ENCODE measurements around the gene BANP.
"Not testable (repeated sequence)": the region's sequence is repeated elsewhere in the genome, so short reads cannot be mapped to it uniquely, and the experiment has no call there.

BANP gene

GRCh38 chr16:88089071-88089470 is 137.8 kb downstream of the BANP start:
- FAIRE-seq = not testable (repeated sequence)

DNA sequence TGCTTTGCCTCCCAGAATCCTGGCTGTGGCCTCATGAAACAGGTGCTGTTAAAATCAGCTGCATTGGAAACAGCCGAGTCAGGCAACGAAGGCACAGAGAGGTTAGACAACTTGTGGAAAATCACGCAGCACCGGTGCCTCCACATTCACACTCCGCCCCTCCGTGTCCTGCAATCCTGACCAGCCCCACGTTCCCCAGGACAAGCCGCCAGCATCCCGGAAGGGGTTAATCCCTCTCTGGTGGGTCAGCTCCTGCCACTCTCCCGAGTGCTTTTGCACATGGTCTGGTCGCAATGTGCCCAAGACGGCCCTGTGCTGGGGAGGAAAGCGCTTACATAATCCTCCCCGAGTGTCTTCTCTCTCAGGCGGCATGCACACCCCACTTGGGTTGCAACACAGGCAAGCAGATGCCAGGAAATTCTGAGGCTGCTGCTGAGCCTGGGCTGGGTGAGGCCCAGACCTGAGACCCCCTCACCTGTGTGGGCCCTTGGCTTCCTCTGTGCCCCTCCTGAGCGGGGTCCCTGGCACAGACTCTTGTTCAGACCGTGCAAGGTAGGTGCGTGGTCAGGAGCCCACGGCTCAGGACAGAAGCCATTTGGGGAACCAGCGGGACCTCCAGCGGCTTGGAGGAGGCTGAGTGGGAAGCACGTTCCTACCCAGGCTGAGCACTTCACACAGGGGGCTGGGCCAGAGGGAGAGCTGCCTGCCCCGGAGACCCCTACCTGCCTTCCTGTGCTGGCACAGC is 138.6 kb downstream of the BANP start:
- not testable (repeated sequence) for FAIRE-seq

DNA sequence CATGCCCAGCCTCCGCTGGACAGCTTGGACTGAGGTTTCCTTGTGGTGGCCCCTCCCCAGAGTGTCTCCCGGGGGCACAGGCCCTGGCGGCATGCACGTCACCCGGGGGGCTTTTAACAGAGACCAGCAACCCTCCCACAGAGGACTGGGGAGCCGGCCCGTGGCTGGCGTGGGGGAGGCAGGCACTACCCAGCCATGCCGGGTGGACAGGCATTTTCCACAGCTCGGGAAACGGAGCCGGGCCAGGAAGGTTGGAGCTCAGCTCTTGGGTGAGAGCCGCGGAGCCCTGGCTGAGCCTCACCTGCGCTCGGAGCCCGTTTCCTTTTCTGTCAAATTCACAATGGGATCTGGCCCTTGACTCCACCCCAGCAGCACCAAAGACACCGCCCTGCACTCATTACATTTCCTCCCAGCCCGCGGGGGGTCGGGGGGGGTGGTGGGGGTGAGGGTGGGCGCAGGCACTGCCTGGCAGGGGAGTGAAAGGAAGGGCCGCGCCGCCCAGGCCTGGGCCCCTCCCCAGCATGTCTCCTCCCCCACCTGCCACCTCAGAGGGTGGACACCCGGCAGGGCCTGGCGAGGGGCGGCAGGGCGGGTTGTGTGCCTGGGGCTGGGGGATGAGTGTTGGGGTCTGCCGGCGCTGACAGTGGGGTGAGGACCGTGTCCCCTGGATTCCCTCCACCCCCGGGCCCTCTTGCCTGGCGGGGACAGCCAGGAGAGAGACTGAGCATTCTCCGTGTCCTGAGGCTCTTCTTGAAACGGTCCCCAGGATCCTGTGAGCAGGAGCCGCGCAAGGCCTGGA is 139.3 kb downstream of the BANP start:
- not testable (repeated sequence) for FAIRE-seq

DNA sequence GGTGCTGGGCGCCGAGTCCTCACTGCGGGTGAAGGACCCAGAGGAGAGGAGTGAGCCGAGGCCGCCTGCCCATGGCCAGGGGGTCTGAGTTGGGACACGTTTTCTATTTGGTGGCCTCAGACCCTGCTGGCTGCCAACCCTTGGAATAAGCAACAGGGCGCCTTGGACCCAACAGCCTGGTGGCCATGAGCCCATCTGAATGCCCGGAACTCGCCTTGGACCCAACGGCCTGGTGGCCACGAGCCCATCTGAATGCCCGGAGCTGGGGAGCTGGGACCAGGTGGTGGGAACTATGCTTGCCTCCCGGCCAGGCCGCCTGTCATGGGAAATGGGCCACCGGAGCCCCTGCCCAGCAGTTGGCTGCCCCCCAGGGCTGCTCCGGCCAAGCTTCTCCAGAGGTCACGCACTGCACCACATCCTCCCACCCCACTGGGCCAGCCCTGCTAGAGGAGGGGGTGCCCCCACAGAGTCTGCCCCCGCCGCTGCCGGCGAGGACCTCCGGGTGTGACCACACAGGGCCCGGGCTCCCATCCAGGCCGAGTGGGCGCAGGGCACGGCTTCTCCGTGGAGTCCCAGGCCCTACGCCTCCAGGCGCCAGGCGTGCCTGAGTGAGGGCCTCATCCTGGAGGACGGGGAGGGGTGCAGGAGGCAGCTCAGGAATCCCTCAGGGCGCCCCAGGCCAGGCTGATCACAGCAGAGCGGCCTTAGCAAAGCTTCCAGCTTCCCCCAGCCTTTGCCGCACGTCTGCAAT is 140.2 kb downstream of the BANP start:
- not testable (repeated sequence) for FAIRE-seq

- FAIRE-seq = not testable (repeated sequence)
These were observed 140.7 kb downstream of the BANP start for GRCh38 chr16:88091972-88092302.

GRCh38 chr16:88092791-88093555 is 141.7 kb downstream of the BANP start:
- FAIRE-seq = not testable (repeated sequence)

DNA sequence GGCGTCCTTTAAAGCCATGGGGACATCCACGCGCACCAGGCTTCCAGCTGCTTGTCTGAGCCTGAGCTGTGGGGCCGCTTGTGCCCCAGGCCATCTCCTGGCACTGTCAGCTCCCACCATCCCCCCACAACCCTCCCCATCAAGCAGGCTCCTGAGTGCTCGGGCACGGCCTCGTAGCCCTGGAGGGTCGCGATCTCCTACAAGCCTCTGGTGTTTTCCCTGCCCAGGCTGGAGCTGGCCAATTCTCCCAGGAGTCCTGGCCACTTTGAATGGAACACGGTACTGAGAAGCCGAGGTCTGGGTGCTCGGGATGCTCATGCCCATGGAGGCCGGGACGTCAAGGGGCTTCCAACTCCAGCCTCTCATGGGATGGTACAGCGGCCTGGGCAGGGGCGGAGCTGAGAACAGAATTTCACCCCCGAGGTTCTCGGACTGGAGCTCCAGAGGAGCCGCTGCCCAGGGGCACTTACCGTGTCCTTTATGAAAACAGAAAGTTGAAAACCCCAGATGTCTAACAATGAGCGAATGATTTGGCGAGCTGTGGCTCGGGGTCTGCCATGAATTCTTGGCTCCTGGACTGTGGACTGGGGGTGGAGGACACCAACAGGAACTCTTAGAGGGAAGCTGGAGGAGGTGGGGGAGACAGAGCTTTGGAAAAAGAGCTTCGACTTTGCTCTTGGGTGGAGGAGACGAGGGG is 142.5 kb downstream of the BANP start:
- FAIRE-seq = not testable (repeated sequence)

DNA sequence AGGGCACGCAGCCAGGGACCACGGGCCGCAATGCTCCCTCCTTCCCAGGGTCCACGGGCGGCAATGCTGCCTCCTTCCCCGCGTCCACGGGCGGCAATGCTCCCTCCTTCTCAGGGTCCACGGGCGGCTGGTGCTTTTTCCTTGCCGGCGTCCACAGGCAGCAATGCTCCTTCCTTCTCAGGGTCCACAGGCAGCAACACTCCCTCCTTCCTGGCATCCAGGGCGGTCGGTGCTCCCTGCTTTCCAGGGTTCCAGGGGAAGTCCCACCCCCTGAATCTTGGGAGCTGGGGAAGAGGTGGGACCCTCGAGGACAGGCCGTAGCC is 143.0 kb downstream of the BANP start:
- FAIRE-seq = not testable (repeated sequence)

- not testable (repeated sequence) for FAIRE-seq
These were observed 143.7 kb downstream of the BANP start for GRCh38 chr16:88094900-88095299.

DNA sequence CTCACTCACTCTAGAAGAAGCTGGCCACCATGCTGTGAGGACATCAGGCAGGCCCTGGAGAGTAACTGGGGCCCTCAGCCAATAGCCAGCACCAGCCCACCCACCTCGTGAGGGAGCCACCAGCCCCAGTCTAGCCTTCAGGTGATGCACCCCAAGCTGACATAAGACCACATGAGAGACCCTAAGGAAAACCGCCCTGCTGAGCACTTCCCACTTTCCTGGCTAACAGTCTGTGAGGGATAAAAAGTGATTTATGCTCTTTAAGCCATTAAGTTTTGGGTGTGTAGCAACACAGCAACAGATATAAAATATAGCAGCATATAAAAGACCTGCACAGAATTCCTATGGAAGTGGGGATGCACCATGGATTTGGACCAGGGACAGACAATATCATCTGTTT is 145.4 kb downstream of the BANP start:
- not testable (repeated sequence) for FAIRE-seq

DNA sequence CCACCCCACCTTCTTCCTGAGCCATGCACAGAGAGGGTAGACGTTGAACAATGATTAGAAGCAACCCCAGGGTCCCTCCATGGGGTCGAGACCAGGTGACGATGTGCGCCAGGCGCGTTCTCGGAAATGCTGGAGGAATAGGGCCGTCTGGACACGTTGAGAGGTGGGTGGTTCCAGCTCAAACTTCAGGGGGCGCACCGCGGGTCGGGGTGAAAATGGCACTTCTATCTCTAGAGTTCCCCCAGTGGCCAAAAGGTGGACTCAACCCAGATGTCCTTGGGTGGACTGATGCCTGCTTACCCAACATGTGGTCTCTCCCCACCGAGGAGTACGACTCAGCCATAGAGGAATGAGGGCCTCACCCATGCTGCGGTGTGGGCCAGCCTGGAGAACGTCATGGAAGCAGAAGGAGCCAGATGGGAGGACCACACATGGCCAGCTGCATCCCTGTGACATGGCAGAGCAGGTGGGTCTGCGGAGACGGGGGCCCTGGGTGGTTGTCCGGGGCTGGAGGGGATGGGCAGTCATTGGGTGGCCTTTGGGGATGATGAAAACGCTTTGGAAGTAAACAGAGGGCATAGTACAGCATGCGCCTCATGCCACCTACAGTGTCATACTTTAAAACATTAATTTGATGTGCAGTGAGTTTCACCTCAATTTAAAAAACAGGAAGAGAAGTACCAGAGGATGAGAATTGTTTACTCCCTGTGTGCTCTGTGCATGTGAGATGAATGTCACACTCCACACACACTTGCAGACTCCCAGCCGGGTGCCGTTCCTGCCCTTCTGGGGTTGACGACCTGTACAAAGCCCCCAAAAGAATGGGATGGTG is 147.7 kb downstream of the BANP start:
- not testable (repeated sequence) for FAIRE-seq

GRCh38 chr16:88099563-88099890 is 148.3 kb downstream of the BANP start:
- no peak for FAIRE-seq

- not testable (repeated sequence) for FAIRE-seq
These were observed 148.7 kb downstream of the BANP start for GRCh38 chr16:88099956-88100355.

DNA sequence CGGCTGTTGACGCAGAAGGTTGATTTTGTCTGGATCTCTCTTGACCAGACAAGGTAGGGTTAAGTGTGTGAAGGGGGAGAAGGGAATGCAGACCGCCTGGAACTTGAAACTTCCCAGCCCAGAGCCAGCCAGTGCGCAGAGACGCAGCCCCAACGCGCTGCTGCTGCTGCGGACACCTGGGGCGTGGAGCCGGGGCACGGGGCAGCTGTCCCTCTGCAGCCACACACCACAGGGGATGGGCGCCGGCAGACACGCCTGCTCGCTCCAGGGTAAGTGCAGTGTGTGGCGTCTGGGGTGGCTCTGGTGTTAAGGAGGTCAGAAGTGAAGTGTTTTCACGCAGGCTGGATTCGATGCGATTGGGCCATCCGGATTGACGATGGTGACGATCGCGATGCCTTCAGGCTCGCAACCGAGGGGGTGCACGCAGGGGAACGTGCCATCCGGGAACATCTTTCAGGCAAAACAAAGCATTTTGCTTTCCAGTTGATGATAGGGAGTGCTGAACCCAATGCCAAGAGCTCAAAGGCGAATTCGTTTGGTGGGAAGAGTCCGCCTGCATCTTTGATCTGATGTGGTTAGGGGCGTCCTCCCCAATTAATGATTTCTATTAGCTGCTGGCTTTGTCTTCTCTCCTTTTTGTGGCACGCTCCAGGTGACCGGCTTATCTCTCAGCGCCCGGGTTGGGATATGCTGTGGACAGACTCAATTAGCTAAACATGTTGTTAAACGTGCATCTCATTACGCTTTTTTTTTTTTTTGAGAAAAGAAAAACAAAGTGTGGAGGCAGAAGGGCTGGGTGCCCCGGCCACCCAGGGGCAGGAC is 149.8 kb downstream of the BANP start:
- not testable (repeated sequence) for FAIRE-seq

- FAIRE-seq = not testable (repeated sequence)
These were observed 150.4 kb downstream of the BANP start for GRCh38 chr16:88101623-88102105.

DNA sequence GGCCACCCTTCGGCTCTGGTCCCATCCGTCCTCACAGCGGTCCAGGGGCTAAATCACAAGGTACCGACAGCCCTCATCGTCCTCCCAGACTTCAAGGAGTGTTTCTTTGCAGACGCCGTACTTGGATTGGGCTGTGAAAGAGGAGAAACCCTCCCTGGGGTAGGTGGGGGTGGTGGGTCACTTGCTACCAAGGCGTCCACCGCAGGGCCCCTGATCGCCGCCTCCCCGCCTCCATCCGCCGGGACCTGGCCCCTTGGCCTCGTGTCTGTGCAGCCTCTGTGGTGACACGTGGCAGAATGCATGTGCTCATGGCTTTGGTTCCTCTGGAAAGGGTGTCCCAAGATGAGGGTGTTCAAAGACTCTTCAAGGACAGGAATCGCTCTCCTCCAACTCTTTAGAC is 151.4 kb downstream of the BANP start:
- no peak for FAIRE-seq

- FAIRE-seq = no peak
These were observed 151.8 kb downstream of the BANP start for GRCh38 chr16:88103011-88103410.

DNA sequence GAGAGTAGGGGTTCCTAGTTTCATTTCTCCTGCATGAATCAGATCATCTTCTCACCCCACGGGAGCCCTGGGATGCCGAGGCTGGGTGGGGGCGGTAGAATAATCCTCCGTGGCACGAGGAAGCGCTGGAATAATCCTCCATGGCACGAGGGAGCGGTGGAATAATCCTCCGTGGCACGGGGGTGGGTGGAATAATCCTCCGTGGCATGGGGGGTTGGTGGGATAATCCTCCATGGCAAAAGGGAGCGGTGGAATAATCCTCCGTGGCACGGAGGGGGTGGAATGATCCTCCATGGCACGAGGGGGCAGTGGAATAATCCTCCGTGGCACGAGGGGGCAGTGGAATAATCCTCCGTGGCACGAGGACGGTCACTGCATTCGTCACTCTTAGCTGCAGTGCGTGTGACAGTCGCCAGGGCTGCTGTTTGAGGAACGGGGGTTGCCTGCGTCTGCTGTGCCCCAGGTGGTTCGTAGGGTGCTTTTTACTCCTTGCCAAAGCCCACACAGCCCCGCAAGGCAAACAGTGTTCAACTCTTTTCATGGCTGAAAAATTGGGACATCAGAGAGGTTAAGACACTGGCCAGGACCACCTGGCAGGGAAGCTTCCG is 152.5 kb downstream of the BANP start:
- FAIRE-seq = no peak

- FAIRE-seq = not testable (repeated sequence)
These were observed 153.1 kb downstream of the BANP start for GRCh38 chr16:88104363-88104762.
